ENCODE data around the gene COL4A3. TPM values are rescaled to one million over a fixed set of nuclear protein-coding genes. Genes with fewer than 3 reads are reported as not detected.

Gene COL4A3
- total RNA-seq, 1 experiment from 2014 or later, result 0.15 TPM

- Mint-ChIP-seq H3K4me3 (no peak overlapping the region), H3K27ac (no peak overlapping the region), H3K4me1 (peaks cover 2 to 5% of the 10 kb centered on the region in 2 experiments; a peak in 1 of 4 replicates), H3K36me3 (ENCODE audit: insufficient read depth in 1 of 3, low read depth in 3 of 3) (no peaks in the 10 kb centered on the region), H3K9me3 (no peaks in the 10 kb centered on the region), H3K27me3 (ENCODE audit: low read depth) (no peaks in the 10 kb centered on the region; the same call in 1 of the 2 replicates)
- no peak for DNase-seq
- H3K56ac ChIP-seq (ENCODE audit: insufficient read length, low read depth, low read length), result no peak overlapping the region
- no CpG with 5 or more reads among the region's 4 CpGs for WGBS (ENCODE audit: extremely low coverage, insufficient read length, low lambda C conversion rate)
- H3K4me2 ChIP-seq (ENCODE audit: insufficient read depth, insufficient read length, low read length), result no peak overlapping the region
- H2AK5ac ChIP-seq (ENCODE audit: insufficient read length, low read length), result no peak overlapping the region
- H3K27me3 ChIP-seq (ENCODE audit: insufficient read depth, low read length), result no peaks in the 10 kb centered on the region
- H3K9ac ChIP-seq (ENCODE audit: extremely low read depth, insufficient read length, low read length), result no peak overlapping the region
- no peaks in the 10 kb centered on the region for H3K79me2 ChIP-seq (ENCODE audit: insufficient read depth, low read length)
- H3K4me1 ChIP-seq (ENCODE audit: insufficient read depth, low read length), result no peaks in the 10 kb centered on the region
- no peak overlapping the region for H2BK5ac ChIP-seq (ENCODE audit: insufficient read length, low read length)
- no peak for TF ChIP-seq CTCF (conservative IDR thresholded peaks at IDR 0.05)
- no peak overlapping the region for H2AFZ ChIP-seq (ENCODE audit: low read length)
- H4K8ac ChIP-seq (replicated peaks; ENCODE audit: insufficient read length, low read depth, low read length), result no peak overlapping the region
- no peak overlapping the region for H2BK120ac ChIP-seq (ENCODE audit: low read depth, low read length, poor library complexity, severe bottlenecking)
- no peaks in the 10 kb centered on the region for H3K23me2 ChIP-seq (ENCODE audit: insufficient read length, low read depth, low read length, poor library complexity, severe bottlenecking)
- no peak overlapping the region for H3K23ac ChIP-seq (ENCODE audit: insufficient read length, low read depth, low read length)
- no peak overlapping the region for H4K91ac ChIP-seq (ENCODE audit: insufficient read length, low read depth, low read length)
- H2BK12ac ChIP-seq (ENCODE audit: insufficient read length, low read depth, low read length), result no peak overlapping the region
- no peak overlapping the region for H3K18ac ChIP-seq (ENCODE audit: insufficient read length, low read depth, low read length)
- H3T11ph ChIP-seq (ENCODE audit: low read length), result no peak overlapping the region
- H3K4ac ChIP-seq (ENCODE audit: low read depth, low read length), result no peak overlapping the region
- H3K9me3 ChIP-seq (ENCODE audit: control insufficient read depth, low read depth, low read length), result no peaks in the 10 kb centered on the region
- no peak overlapping the region for H2BK20ac ChIP-seq (ENCODE audit: low read depth, low read length, poor library complexity, severe bottlenecking)
- H4K20me1 ChIP-seq (ENCODE audit: control insufficient read depth, insufficient read depth, insufficient read length), result no peaks in the 10 kb centered on the region
- no peak overlapping the region for H3K14ac ChIP-seq (ENCODE audit: insufficient read depth, low read length)
- H4K5ac ChIP-seq (ENCODE audit: insufficient read length, low read depth, low read length), result no peak overlapping the region
- H3K79me1 ChIP-seq (ENCODE audit: insufficient read depth, low read depth, low read length, poor library complexity, severe bottlenecking), result no peaks in the 10 kb centered on the region
- no peak overlapping the region for H2BK15ac ChIP-seq (ENCODE audit: low read depth, low read length)
- H3K27ac ChIP-seq (ENCODE audit: insufficient read length, low read depth, low read length), result no peak overlapping the region
These were observed 40.7 kb upstream of the COL4A3 start for GRCh38 chr2:227123697-227124096.
